HG03439 (cell line): ENCODE data around the gene LMTK2.
A peak's percentile ranks its signal among the peaks of the same experiment; 100 is the strongest.

Experiments used
- ATAC-seq: cut with Tn5 transposase; IDR thresholded peaks from one replicate; pipeline ENCODE4 v1.9.1; 2021; ENCODE audit warnings: mild to moderate bottlenecking, moderate library complexity; ENCODE audit not compliant: unreplicated experiment

LMTK2 gene

DNA sequence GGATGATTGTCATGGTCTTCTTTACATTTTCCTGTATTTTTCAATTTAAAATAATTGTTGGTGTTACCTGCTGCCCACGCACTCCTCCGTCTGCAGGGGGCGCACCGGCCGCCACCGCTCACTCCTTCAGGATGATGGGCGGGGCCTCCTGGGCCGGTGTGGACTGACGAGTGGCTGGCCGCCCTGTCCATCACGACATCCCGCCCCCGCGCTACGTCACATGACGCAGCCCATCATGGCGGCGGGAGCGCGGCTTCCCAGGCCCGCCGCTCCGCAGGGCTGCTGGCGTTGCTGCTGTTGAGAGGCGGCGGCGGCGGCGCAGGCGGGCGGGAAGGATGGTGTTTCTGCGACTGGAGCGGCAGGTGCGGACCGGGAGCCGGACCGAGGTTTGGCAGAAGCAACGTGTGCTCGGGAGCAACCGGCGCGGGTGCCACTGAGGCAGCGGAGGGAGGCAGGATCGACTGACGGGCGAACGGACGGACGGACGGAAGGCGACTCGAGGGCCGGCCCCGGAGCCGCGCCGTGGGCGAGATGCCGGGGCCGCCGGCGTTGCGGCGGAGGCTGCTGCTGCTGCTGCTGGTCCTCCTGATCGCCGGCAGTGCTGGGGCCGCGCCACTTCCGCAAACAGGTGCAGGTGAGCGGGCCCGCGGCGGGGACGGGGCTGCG, at the start of gene LMTK2:
Gene LMTK2, plus strand, starts transcription at position 216 of the 666 bp plus-strand sequence. Its CDS starts 316 bp downstream, at position 532.
- peak; percentile 99 for ATAC-seq

DNA sequence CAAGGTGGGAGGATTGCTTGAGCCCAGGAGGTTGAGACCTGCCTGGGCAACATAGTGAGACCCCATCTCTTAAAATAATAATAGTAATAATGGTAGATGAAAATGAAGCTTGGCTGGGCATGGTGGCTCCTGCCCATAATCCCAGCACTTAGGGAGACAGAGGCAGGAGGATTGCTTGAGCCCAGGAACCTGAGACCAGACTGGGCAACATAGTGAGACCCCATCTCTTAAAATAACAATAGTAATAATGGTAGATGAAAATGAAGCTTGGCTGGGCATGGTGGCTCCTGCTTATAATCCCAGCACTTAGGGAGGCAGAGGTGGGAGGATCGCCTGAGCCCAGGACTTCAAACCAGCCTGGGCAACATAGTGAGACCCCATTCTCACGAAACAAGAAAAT, 49.5 kb upstream of the LMTK2 start:
- no peak for ATAC-seq

DNA sequence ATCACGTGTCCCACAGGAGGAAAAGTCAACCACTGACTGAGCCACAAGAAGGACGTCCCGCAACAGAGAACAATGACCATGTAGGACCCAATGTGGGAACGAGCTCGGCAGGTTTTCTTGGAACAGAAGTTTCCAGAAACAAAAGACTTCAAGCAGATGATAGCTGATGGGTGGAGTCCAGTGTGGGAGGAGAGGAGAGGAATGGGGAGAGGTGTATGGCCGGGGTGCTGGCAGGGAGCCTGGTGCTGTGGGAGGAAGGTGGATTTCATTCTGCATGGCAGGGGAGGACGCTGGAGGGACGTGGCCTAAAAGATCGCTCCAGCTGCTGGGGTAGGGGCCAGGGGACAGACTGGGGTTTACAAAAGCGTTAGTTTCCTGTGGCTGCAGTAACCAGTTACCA, 48.5 kb upstream of the LMTK2 start:
- no peak for ATAC-seq

DNA sequence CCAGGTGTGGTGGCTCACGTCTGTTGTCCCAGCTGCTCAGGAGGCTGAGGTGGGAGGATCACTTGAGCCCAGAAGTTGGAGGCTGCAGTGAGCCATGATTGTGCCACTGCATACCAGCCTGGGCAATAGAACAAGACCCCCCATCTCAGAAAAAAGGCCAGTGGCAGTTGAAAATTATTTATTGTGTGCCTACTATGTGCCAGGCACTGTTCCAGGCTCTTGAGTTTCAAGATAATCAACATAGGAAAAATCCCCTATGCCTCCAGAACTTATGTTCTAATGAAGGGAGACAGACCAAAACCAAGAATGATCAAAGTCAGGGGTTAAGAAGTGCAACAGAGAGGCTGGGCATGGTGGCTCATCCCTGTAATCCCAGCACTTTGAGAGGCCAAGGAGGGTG, 42.4 kb upstream of the LMTK2 start:
- ATAC-seq = no peak

DNA sequence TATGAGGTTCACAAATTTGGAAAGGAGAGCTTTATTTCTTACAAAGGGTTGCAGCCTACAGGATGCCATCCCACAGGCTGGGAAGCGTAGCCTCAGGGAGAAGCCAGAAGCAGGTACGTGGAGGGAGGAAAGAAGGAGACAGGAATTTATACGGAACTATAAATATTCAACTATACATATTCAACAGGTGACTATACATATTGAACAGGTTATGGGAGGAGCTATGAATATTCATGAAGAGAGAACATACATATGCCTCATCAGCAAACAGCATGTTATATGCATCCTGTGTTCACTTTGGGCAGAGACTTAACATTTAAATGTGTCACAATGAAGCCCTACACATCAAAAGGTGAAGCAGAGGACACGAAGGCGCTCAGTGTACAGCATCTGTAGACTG, 40.5 kb upstream of the LMTK2 start:
- no peak for ATAC-seq

DNA sequence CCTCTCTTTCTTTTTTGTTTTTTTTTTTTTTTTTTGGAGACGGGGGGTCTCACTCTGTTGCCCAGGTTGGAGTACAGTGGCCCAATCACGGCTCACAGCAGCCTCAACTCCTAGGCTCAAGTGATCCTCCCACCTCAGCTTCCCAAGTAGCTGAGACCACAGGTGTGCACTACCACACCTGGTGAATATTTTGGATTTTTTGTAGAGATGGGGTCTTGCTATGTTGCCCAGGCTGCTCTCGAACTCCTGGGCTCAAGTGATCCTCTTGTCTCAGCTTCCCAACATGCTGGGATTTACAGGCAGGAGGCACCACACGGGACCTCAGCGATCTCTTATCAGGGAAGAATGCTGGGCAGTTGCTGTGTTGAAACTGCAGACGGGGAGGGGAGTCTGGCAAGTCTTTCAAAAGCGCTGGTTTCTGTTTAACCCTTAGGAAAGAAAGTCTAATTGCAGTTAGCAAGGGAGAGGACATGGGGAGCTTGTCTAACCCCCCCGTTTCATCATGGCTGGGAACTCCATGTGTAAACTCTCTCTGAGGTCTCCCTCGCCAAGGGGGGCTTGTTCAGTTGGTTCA, 39.6 kb upstream of the LMTK2 start:
- no peak for ATAC-seq

DNA sequence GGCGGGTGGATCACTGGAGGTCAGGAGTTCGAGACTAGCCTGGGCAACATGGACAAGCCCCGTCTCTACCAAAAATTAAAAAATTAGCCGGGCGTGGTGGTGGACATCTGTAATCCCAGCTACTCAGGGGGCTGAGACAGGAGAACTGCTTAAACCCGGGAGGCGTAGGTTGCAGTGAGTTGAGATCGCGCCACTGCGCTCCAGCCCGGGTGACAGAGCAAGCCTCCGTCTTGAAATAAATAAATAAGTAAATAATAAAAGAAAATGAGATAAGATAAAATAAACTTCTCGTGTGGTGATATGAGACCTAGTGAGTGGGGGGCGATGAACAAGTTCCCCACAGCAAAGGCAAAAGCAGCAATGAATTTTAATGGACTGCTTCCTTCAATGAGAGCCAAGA, 33.6 kb upstream of the LMTK2 start:
- ATAC-seq = no peak

DNA sequence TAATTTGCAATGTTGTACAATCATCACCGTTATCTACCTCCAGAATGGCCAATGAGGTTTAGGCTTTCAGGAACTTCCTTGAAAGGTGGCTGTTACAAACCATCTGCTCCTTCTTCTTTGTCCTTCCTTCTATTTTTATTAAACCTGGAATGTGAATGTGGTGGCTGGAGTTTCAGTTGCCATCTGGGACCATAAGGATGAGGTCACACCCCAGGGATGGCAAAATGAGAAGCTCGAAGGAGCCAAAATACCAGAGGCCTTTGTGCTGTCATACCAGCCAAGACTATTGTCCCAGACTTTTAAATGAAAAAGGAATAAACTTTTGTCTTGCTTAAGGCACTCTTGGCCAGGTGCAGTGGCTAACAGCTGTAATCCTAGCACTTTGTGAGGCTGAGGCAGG, 30.9 kb upstream of the LMTK2 start:
- ATAC-seq = no peak

DNA sequence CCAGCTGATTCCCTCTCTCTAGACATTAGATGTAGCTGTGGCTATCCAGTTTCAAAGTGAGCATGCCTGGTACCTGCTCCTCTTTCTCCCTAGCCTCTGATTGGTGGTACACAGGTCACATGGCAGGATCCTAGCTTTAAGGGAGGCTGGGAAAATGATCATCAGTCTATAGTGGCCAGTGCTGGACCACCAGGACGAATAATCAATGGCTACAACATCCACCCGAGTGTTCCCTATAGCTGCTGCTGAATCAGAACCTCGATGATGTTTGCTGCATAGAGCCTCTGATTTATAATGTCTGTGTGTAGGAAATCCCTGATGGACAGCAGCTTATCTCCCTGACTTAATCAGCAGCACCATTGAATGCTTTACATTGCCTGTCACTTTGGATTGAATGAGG, 28.9 kb upstream of the LMTK2 start:
- ATAC-seq = no peak

DNA sequence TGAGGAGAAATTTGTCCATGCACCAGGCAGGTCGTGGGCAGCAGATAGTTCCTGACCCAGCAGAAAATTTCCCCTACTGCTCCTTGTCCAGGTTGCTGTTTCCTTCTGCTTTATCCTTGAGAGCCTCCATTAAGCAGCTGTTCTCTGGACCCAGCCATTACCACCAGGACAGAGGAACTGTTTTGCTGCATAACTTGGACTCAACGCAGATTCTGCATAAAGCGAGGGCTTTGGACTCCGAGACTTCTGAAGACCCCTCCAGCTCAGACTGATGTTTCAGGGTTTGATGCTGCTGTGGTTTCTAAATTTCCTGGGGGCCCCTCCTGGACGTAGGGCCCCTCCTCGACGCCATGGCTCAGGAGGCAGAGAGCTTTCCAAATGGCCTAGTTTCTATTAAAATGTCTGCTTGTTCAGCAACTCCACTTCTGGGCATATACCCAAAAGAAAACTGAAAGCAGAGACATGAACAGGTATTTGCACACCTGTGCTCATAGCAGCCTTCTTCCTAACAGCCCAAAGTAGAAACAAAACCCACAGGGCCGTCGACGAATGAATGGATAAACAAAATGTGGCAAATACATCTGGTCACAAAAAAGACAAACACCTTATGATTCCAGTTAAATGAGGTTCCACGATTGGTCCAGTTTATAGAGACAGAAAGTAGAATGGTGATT, 28.3 kb upstream of the LMTK2 start:
- no peak for ATAC-seq

DNA sequence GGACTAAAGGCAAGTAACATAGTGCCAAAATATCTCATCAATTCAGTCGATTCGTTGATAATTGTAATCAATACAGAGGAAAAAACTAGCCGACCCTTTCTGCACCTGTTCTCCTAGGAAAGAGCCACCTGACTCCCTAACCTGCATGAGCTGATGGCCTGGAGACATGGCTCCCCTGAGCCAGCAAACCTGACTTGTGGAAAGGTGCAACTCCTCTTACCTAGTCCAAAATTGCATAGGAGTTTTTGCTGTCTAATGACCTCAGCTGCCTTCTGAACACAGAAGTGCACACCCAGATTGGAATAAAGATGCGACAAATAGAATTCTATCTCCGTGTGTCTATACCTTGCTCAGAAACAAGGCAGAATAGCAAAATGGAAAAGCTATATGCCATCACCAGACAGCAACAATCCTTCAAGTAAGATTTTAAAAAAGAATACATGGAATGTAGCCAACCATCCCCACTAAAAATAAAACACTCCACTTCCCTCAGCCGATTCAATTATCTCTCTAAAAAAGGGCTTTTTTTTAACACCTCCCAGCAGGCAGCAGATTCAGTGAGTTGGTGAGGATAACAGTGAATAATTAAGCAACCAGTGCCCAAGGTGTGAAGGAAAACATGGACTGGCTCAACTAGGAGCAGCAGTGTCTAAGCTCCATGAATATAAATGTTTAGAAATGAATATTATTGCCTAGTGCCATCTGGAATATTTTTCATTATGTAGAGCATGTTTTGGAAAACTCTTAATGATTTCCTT, 26.6 kb upstream of the LMTK2 start:
- no peak for ATAC-seq

DNA sequence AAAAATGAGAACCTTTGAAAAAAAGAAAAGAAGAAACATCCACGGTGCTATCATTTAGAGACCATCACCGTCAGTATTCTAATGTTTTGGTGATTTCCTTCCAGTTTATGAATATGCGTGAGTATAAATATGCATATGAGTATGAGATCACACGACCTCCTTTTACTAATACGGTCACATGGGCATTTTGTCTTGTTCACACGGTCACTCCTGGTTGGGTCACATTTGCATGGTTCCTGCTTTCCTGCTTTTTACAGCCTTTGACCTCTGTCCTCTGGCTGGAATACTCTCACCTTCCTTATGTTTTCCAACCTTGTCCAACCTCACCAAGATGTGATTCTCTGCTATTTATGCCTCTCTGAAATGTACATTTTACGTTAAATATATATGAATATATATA, 25.3 kb upstream of the LMTK2 start:
- ATAC-seq = no peak

DNA sequence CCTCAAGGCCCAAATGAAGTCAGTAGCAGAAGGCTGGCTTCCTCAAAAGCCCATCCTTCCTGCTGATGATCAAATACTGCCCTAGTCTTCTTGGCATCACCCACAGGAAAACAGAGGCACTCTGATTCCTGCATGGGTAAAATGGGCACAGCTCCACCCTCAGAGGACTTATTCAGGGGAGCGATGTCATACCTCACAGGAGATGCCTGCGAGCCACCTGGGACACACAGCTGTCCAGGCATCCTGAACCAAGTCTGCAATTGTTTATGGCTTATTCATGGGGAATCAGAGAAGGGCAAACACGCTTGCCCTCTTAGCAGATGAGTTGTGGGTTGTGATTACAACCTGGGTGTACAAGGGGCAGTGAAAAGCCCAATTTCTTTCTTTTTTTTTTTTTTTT, 22.0 kb upstream of the LMTK2 start:
- no peak for ATAC-seq

DNA sequence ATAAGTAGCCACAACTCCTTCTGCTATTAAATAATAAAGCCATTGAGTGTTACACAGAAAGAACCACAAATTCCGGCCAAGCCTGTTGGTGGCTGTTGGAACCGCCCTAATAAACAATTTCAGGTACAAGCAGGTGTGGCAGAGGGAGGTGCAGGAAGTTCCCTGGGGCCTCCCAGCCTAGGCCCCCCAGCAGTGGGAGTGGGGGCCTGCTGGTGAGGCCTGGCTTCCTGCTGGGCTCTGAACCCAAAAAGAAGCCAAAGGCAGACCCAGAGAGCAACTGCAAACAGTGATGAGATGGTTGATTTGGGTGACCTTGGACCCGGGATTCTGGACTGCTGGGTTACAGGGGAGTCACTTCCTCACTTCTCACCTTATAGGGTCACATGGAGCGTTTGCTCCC, 21.0 kb upstream of the LMTK2 start:
- no peak for ATAC-seq

DNA sequence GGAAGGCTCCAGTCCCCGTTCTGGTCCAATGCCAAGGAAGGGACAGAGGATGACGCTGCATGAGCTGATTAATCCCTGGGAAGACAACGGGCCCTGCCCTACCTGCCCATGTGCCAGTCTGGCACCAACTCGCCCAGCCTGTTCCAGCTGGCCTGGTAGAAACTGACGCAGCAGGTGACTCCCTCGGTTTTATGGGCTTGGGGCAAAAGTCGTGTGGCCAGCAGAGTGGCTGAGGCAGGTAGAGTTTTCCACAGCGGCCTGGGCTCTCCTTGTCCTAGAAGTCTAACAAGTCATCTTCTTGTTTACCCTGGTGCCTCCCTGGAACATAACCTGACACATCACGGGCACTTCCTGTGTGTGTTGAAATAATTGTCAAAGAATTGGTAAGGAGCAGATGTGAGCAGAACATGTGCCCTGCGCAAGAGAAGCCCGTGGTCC, 20.4 kb upstream of the LMTK2 start:
- no peak for ATAC-seq

DNA sequence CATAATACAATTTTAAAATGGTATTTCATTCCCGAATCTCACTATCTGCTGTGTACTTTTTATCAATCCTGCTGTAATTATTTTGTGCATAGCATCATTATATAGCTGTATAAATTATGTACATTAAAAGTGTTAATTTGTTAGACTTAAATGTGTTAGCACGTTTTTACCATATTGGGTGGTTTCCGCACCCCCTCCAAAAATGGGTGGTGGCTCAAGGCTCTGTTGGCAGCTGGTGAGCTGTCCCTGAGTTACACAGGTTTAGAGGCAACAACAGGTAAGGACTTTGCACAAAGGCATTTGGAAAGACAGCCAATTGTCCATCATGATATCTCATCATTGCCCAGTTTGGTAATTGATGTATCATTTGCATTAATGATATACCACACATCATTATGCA, 18.6 kb upstream of the LMTK2 start:
- ATAC-seq = no peak

DNA sequence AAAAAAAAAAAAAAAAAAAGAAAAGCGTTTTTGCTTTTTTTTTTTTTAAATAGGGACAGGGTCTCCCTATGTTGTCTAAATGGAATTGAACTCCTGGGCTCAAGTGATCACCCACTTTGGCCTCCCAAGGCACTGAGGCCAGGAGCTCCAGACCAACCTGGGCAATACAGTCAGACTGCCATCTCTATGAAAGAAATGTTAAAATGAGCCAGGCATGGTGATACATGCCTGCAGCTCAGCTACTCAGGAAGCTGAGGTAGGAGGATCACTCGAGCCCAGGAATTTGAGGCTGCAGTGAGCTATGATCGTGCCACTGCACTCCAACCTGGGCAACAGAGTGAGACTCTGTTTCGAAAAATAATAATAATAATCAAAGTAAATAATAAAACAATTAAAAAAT, 16.5 kb upstream of the LMTK2 start:
- ATAC-seq = no peak

DNA sequence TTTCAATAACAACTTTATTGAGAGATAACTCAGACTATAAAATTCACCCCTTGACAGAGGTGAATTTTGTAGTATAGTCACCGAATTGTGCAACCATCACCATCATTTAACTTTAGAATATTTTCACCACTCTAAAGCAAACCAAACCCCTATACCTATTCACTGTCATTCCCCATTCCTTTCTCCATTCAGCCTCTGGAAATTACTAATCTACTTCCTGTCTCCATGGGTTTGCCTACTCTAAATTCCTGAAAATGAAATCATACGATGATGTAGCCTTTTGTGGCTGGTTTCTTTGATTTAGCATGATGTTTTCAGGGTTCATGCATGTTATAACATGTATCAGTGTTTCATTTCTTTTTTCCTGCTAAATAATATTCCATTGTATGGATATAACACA, 15.6 kb upstream of the LMTK2 start:
- ATAC-seq = no peak

DNA sequence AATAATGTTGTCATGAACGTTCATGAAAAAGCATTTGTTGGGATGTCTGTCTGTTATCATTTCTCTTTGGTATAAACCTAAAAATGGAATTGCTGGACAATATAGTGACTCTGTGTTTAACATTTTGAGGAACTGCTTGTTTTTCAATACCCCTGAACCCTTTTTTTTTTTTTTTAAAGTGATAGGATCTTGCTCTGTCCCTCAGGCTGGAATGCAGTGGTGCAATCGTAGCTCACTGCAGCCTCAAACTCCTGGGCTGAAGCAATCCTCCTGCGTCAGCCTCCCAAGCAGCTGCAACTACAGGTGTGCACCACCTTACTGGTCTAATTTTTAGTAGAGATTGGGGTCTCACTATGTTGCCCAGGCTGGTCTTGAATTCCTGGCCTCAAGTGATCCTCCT, 15.1 kb upstream of the LMTK2 start:
- ATAC-seq = no peak

DNA sequence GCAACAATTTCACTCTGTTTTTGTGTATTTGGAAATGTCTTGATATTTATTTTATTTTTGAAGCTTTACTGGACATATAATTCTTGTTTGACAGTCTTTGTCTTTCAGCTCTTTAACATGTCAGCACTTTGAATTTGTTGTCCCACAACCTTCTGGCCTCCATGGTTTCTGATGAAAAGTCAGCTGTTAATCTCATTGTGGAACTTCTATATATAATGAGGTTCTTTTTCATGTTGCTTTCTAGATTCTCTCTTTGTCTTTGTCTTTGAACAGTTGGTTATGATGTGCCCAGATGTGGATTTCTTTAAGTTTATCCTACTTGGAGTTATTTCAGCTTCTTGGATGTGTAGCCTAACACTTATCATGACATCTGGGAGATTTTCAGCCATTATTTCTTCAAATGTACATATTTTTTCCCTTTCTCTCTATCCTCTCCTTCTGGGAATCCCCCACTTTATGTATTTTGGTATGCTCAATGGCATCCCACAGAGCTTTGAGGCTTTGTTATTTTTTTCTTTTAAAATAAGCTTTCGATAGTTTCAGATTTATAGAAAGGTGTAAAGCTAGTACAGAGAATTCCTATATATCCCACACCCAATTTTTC, 9.5 kb upstream of the LMTK2 start:
- no peak for ATAC-seq

DNA sequence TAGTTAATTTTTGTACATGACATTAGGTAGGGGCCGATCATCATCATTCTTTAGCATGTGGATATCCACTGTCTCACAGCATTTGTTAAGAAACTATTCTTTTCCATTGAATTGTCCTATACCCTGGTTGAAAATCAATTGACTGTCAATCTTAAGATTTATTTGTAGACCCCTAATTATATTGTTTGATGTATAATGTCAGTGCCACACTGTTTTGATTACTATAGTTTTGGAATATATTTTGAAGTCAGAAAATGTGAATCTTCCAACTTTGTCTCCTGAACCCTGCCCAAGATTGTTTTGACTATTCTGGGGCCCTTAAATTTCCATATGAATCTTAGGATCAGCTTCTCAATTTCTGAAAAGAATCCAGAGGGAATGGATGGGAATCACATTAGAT, 6.6 kb upstream of the LMTK2 start:
- no peak for ATAC-seq
